Bladder microvascular endothelial cell (primary cell): Measurements from ENCODE around the gene PLBD1. TPM values are rescaled to one million over a fixed set of nuclear protein-coding genes. Genes with fewer than 3 reads are reported as not detected.

Source experiments
- total RNA-seq: library from RNA; depleted of rRNA; stranded (reverse); fragments of >200 nt; gene quantifications from 2 replicates; pipeline ENCODE4 v1.2.3, GENCODE V29; 2014

The PLBD1 gene
- 0.38 and 1.3 TPM in 2 replicates for total RNA-seq

GRCh38 chr12:14567351-14568162 lies at the start of gene PLBD1:
PLBD1 (minus strand) TSS chr12:14567883; CDS start chr12:14567696, 187 bp downstream.

Other genes starting within 250 kb of the PLBD1 start
- gene ATF7IP, start 202.2 kb downstream of the PLBD1 start, total RNA-seq, result 13.8 and 35.4 TPM in 2 replicates
- not detected in 2 replicates for gene GUCY2C, start 128.7 kb upstream of the PLBD1 start, total RNA-seq
- gene WBP11, start 235.6 kb upstream of the PLBD1 start, total RNA-seq, result 10.0 and 22.7 TPM in 2 replicates
- 1.1 and 1.3 TPM in 2 replicates for gene C12orf60, start 235.8 kb upstream of the PLBD1 start, total RNA-seq
- gene SMCO3, start 246.3 kb upstream of the PLBD1 start, total RNA-seq, result under 0.01 and 1.1 TPM in 2 replicates